ENCODE data around the gene PTK6. TPM values are rescaled to one million over a fixed set of nuclear protein-coding genes. Genes with fewer than 3 reads are reported as not detected.

Gene PTK6
- 0.19 TPM for polyA plus RNA-seq (2012; ENCODE audit: low read depth, missing spikeins)

GRCh38 chr20:63536997-63537524 is at the start of gene PTK6:
TSS of gene PTK6 (minus strand) at chr20:63537376. CDS start at chr20:63537314, 62 bp downstream.
- DNase-seq (ENCODE audit: insufficient read length, low spot score): no peak

DNA sequence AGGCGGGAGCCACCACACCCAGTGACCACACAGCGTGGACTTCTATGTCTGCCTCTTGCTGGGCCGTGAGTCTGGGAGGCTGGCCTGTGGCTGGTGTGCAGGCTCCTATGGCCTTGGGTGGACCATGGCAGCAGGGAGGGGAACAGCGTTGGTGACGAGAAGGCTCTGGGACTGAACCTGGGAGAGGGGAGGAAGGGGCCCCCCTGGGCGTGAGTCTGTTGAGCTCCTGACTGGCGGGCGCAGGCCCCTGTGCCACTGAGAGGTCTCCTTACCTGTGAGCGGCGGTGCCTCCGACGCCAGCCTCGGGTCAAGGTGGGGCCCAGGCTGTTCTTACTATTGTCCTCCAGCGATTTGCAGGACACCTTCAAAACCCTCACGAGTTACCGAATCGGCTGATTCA is 49.6 kb upstream of the PTK6 start:
- TF ChIP-seq SPI1 (IDR thresholded peaks at IDR 0.05; ENCODE audit: low read depth, low read length) (no peak), POLR2A (IDR thresholded peaks at IDR 0.05; ENCODE audit: low read depth, low read length) (no peak), POLR2AphosphoS5 (IDR thresholded peaks at IDR 0.05; ENCODE audit: low read depth, low read length) (no peak), POU2F2 (IDR thresholded peaks at IDR 0.05; ENCODE audit: low read depth, low read length) (no peak), TAF1 (IDR thresholded peaks at IDR 0.05; ENCODE audit: low read depth, low read length) (no peak), PAX5 (IDR thresholded peaks at IDR 0.05; ENCODE audit: insufficient read depth, low read length, severe bottlenecking) (no peak)
- FAIRE-seq (no peak), DNase-seq (ENCODE audit: insufficient read length, low spot score) (no peak)

More at GRCh38 chr20:63536997-63537524, at the start of gene PTK6:
- FAIRE-seq: no peak
- TF ChIP-seq TAF1 (IDR thresholded peaks at IDR 0.05; ENCODE audit: low read depth, low read length) (no peak), SPI1 (IDR thresholded peaks at IDR 0.05; ENCODE audit: low read depth, low read length) (peak; percentile 54)

DNA sequence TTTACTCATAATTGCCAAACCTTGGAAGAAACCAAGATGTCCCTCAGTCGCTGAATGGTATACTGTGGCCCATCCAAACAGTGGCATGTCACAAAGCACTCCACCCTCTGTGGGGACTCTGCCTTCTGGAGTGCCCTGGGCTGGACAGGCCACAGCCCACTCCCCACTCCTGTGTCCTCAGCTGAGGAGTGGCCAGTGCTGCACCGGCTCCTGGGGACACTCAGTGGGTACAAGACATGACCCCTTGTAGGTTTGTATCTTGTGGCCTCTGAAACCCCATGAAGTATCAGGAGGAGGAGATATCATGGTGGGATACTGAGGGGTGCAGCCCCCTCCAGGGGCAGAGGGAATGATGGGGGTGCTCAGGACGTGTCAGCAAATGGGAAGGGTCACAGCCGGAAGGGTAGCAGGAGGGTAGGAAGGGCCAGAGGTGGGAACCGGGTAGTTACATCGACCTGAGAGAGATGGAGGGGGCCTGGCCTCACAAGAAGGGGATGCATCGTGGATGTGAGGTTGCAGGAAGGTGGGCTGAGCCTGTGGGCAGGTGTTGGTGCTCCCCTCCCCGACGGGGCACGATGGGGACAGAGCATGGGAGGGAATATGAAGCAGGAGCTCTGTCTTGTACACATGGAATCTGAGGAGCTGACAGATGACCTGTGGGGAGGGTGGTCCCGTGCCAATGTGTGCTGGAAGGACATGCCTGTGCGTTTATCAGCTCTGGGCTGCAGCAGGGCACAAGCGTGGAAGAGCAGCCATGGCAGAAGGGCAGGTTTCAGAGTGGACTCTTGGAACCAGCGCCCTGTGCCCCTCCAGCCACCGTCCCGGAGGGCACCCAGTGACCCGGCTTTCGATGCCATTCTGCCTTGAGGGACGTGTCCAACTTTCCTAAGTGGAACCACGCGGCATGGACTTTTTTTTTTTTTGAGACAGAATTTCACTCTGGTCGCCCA is 48.7 kb upstream of the PTK6 start:
- DNase-seq (ENCODE audit: insufficient read length, low spot score): no peak

GRCh38 chr20:63582382-63583063 is 45.3 kb upstream of the PTK6 start:
- TF ChIP-seq PAX5 (IDR thresholded peaks at IDR 0.05; ENCODE audit: insufficient read depth, low read length, severe bottlenecking) (no peak), POLR2AphosphoS5 (IDR thresholded peaks at IDR 0.05; ENCODE audit: low read depth, low read length) (no peak), POLR2A (IDR thresholded peaks at IDR 0.05; ENCODE audit: low read depth, low read length) (no peak), POU2F2 (IDR thresholded peaks at IDR 0.05; ENCODE audit: low read depth, low read length) (no peak)
- FAIRE-seq (no peak), DNase-seq (ENCODE audit: insufficient read length, low spot score) (no peak)

More for the DNA sequence above, 48.7 kb upstream of the PTK6 start:
- no peak for TF ChIP-seq PAX5 (IDR thresholded peaks at IDR 0.05; ENCODE audit: insufficient read depth, low read length, severe bottlenecking)
- no peak for TF ChIP-seq POLR2A (IDR thresholded peaks at IDR 0.05; ENCODE audit: low read depth, low read length)
- no peak for TF ChIP-seq TAF1 (IDR thresholded peaks at IDR 0.05; ENCODE audit: low read depth, low read length)
- TF ChIP-seq POLR2AphosphoS5 (IDR thresholded peaks at IDR 0.05; ENCODE audit: low read depth, low read length): no peak
- no peak for TF ChIP-seq SPI1 (IDR thresholded peaks at IDR 0.05; ENCODE audit: low read depth, low read length)
- TF ChIP-seq POU2F2 (IDR thresholded peaks at IDR 0.05; ENCODE audit: low read depth, low read length): no peak
- no peak for FAIRE-seq

- TF ChIP-seq POLR2AphosphoS5 (IDR thresholded peaks at IDR 0.05; ENCODE audit: low read depth, low read length): no peak
- no peak for TF ChIP-seq SPI1 (IDR thresholded peaks at IDR 0.05; ENCODE audit: low read depth, low read length)
- TF ChIP-seq TAF1 (IDR thresholded peaks at IDR 0.05; ENCODE audit: low read depth, low read length): no peak
- no peak for TF ChIP-seq POU2F2 (IDR thresholded peaks at IDR 0.05; ENCODE audit: low read depth, low read length)
- TF ChIP-seq PAX5 (IDR thresholded peaks at IDR 0.05; ENCODE audit: insufficient read depth, low read length, severe bottlenecking): no peak
- FAIRE-seq (no peak), DNase-seq (ENCODE audit: insufficient read length, low spot score) (peak; percentile 78)
Observed at GRCh38 chr20:63580796-63581461, 43.8 kb upstream of the PTK6 start.

DNA sequence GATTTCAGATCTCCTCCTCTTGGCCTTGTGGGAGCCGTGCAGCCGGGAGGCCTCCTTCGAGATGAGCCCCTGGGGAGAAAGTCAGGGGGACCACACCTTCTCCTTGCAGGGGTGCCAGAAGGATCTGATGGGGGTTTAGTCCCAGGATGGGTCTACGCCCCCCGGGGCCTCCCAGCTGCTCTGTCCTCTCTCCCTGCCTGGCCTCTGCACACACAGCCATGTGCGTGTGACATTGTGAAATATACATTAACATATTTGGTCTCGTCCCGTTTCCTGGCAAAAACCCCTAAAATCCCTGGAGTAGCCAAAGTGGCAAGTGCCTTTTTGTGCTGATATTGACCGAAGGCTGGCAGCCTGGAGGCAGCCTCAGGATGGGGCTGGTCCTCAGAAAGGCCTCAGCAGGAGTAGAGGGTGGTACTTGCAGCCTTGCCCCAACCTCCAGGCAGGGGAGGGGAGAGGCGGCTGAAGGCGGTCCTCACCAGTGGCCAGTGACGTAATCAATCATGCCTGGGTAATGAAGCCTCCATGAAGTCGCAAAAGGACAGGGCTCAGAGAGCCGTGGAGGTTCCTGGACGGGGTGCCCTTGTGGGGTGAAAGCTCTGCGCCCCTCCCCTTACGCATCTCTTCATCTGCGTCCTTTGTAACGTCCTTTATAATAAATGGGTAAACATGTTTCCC is 42.0 kb upstream of the PTK6 start:
- TF ChIP-seq POLR2A (IDR thresholded peaks at IDR 0.05; ENCODE audit: low read depth, low read length) (no peak), PAX5 (IDR thresholded peaks at IDR 0.05; ENCODE audit: insufficient read depth, low read length, severe bottlenecking) (no peak), SPI1 (IDR thresholded peaks at IDR 0.05; ENCODE audit: low read depth, low read length) (no peak), TAF1 (IDR thresholded peaks at IDR 0.05; ENCODE audit: low read depth, low read length) (no peak), POLR2AphosphoS5 (IDR thresholded peaks at IDR 0.05; ENCODE audit: low read depth, low read length) (no peak), POU2F2 (IDR thresholded peaks at IDR 0.05; ENCODE audit: low read depth, low read length) (no peak)
- no peak for DNase-seq (ENCODE audit: insufficient read length, low spot score)
- FAIRE-seq: no peak

DNA sequence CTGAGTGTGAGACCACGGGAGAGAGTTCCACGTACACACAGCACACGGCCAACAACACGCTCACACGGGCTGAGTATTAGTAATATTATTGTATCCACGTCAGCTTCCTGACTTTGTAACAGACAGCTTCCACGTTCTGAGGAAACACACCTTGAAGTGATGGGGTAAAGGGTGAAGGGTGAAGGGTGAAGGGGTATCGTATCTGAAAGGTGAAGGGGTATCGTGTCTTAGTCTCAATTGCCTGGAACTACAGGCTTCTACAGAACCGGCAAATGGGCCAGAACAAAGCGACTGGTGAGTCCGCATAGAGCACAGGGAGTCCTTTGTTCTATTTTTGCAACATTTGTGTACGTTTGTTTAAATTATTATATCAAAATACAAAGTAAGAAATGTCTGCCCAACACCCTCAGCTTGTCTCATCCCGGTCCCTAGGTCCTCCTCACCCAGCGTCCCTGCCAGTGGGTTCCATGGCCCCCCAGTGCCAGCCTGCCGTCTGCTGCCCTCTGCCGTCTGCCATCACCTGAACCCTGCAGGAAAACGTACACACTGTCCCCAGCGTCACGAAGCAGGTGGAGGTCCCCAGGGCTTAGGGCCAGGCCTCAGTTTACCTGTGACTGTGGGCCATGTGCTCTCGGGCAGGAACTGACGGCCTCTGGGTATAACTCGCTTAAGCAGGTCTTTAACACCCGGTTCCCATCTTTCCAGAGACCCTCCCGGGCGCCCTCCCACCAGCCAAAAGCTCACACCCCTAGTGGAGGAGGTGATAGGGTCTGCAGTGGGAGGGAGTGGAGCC is 41.2 kb upstream of the PTK6 start:
- DNase-seq (ENCODE audit: insufficient read length, low spot score) (no peak), FAIRE-seq (no peak)
- TF ChIP-seq POLR2A (IDR thresholded peaks at IDR 0.05; ENCODE audit: low read depth, low read length) (no peak), POLR2AphosphoS5 (IDR thresholded peaks at IDR 0.05; ENCODE audit: low read depth, low read length) (no peak), POU2F2 (IDR thresholded peaks at IDR 0.05; ENCODE audit: low read depth, low read length) (no peak), TAF1 (IDR thresholded peaks at IDR 0.05; ENCODE audit: low read depth, low read length) (no peak), PAX5 (IDR thresholded peaks at IDR 0.05; ENCODE audit: insufficient read depth, low read length, severe bottlenecking) (no peak), SPI1 (IDR thresholded peaks at IDR 0.05; ENCODE audit: low read depth, low read length) (no peak)

GRCh38 chr20:63577317-63577894 is 40.2 kb upstream of the PTK6 start:
- TF ChIP-seq POLR2AphosphoS5 (IDR thresholded peaks at IDR 0.05; ENCODE audit: low read depth, low read length) (no peak), POLR2A (IDR thresholded peaks at IDR 0.05; ENCODE audit: low read depth, low read length) (no peak), TAF1 (IDR thresholded peaks at IDR 0.05; ENCODE audit: low read depth, low read length) (no peak), PAX5 (IDR thresholded peaks at IDR 0.05; ENCODE audit: insufficient read depth, low read length, severe bottlenecking) (no peak), POU2F2 (IDR thresholded peaks at IDR 0.05; ENCODE audit: low read depth, low read length) (no peak), SPI1 (IDR thresholded peaks at IDR 0.05; ENCODE audit: low read depth, low read length) (no peak)
- no peak for FAIRE-seq
- DNase-seq (ENCODE audit: insufficient read length, low spot score): no peak
